ENCODE results near the gene TRERF1. TPM values are rescaled to one million over a fixed set of nuclear protein-coding genes. Genes with fewer than 3 reads are reported as not detected.

The TRERF1 gene
- total RNA-seq, 1 donor from 2014 or later, result 37.3 TPM

- Mint-ChIP-seq H3K9me3 (peaks cover 3% of the 10 kb centered on the region), H3K27me3 (no peaks in the 10 kb centered on the region), H3K36me3 (ENCODE audit: low read depth) (peaks cover 25% of the 10 kb centered on the region), H3K4me1 (peaks cover 79% of the 10 kb centered on the region), H3K4me3 (peak overlapping the region; percentile 84), H3K27ac (peak overlapping the region; percentile 100)
- intact Hi-C loops (cut with micrococcal nuclease), result loop anchor here (1.0 to 2.0 kb wide), 10 partner anchors 12 to 179 kb away; no protein-coding TSS in a partner anchor
- peak; percentile 87 for DNase-seq
These were observed 61.3 kb downstream of the TRERF1 start for GRCh38 chr6:42390228-42390934.

GRCh38 chr6:42389736-42390135, 62.0 kb downstream of the TRERF1 start:
- Mint-ChIP-seq H3K27ac (peak overlapping the region; percentile 100), H3K36me3 (ENCODE audit: low read depth) (peaks cover 24% of the 10 kb centered on the region), H3K4me1 (peaks cover 76% of the 10 kb centered on the region), H3K9me3 (peaks cover 3% of the 10 kb centered on the region), H3K27me3 (no peaks in the 10 kb centered on the region), H3K4me3 (peak overlapping the region; percentile 84)
- intact Hi-C loops (cut with micrococcal nuclease), result loop anchor here (1.0 to 2.0 kb wide), 10 partner anchors 11 to 180 kb away; no protein-coding TSS in a partner anchor
- DNase-seq, result no peak

GRCh38 chr6:42388046-42388445, 63.7 kb downstream of the TRERF1 start:
- DNase-seq, result no peak
- H3K4me3 Mint-ChIP-seq, result peak overlapping the region; percentile 66
- peaks cover 77% of the 10 kb centered on the region for H3K4me1 Mint-ChIP-seq
- peaks cover 8% of the 10 kb centered on the region for H3K9me3 Mint-ChIP-seq
- peaks cover 27% of the 10 kb centered on the region for H3K36me3 Mint-ChIP-seq (ENCODE audit: low read depth)
- peak overlapping the region; percentile 100 for H3K27ac Mint-ChIP-seq
- no peaks in the 10 kb centered on the region for H3K27me3 Mint-ChIP-seq
- intact Hi-C loops (cut with micrococcal nuclease), result no loop called here

GRCh38 chr6:42387336-42387735, 64.4 kb downstream of the TRERF1 start:
- H3K4me3 Mint-ChIP-seq, result peak overlapping the region; percentile 60
- peaks cover 8% of the 10 kb centered on the region for H3K9me3 Mint-ChIP-seq
- no peaks in the 10 kb centered on the region for H3K27me3 Mint-ChIP-seq
- peaks cover 74% of the 10 kb centered on the region for H3K4me1 Mint-ChIP-seq
- peaks cover 25% of the 10 kb centered on the region for H3K36me3 Mint-ChIP-seq (ENCODE audit: low read depth)
- intact Hi-C loops (cut with micrococcal nuclease), result no loop called here
- DNase-seq, result no peak
- peak overlapping the region; percentile 71 for H3K27ac Mint-ChIP-seq

GRCh38 chr6:42385339-42385738, 66.4 kb downstream of the TRERF1 start:
- Mint-ChIP-seq H3K9me3 (peaks cover 8% of the 10 kb centered on the region), H3K4me3 (no peak overlapping the region), H3K36me3 (ENCODE audit: low read depth) (peaks cover 19% of the 10 kb centered on the region), H3K27ac (no peak overlapping the region), H3K4me1 (peaks cover 63% of the 10 kb centered on the region), H3K27me3 (no peaks in the 10 kb centered on the region)
- intact Hi-C loops (cut with micrococcal nuclease), result no loop called here
- no peak for DNase-seq

- intact Hi-C loops (cut with micrococcal nuclease), result no loop called here
- peaks cover 24% of the 10 kb centered on the region for H3K36me3 Mint-ChIP-seq (ENCODE audit: low read depth)
- peaks cover 57% of the 10 kb centered on the region for H3K4me1 Mint-ChIP-seq
- peak overlapping the region; percentile 90 for H3K27ac Mint-ChIP-seq
- H3K27me3 Mint-ChIP-seq, result no peaks in the 10 kb centered on the region
- H3K9me3 Mint-ChIP-seq, result peaks cover 7% of the 10 kb centered on the region
- peak overlapping the region; percentile 57 for H3K4me3 Mint-ChIP-seq
- no peak for DNase-seq
These were observed 68.1 kb downstream of the TRERF1 start for GRCh38 chr6:42383421-42384205.

GRCh38 chr6:42381850-42382249, 69.9 kb downstream of the TRERF1 start:
- intact Hi-C loops (cut with micrococcal nuclease), result no loop called here

GRCh38 chr6:42380228-42380979, 71.3 kb downstream of the TRERF1 start:
- intact Hi-C loops (cut with micrococcal nuclease), result no loop called here
- Mint-ChIP-seq H3K4me1 (peaks cover 58% of the 10 kb centered on the region), H3K27ac (peak overlapping the region; percentile 49), H3K27me3 (no peaks in the 10 kb centered on the region), H3K36me3 (ENCODE audit: low read depth) (peaks cover 24% of the 10 kb centered on the region), H3K9me3 (peaks cover 5% of the 10 kb centered on the region), H3K4me3 (no peak overlapping the region)
- DNase-seq, result no peak

More at GRCh38 chr6:42381850-42382249, 69.9 kb downstream of the TRERF1 start:
- Mint-ChIP-seq H3K27ac (no peak overlapping the region), H3K9me3 (peaks cover 5% of the 10 kb centered on the region), H3K27me3 (no peaks in the 10 kb centered on the region), H3K4me3 (no peak overlapping the region), H3K4me1 (peaks cover 61% of the 10 kb centered on the region), H3K36me3 (ENCODE audit: low read depth) (peaks cover 23% of the 10 kb centered on the region)
- DNase-seq, result no peak

- DNase-seq, result no peak
- Mint-ChIP-seq H3K27ac (peak overlapping the region; percentile 82), H3K36me3 (ENCODE audit: low read depth) (peaks cover 24% of the 10 kb centered on the region), H3K4me3 (peak overlapping the region; percentile 64), H3K27me3 (no peaks in the 10 kb centered on the region), H3K9me3 (peaks cover 3% of the 10 kb centered on the region), H3K4me1 (peaks cover 52% of the 10 kb centered on the region)
- intact Hi-C loops (cut with micrococcal nuclease), result loop anchor here (1.0 kb wide), 2 partner anchors 10 to 12 kb away; no protein-coding TSS in a partner anchor
These were observed 73.2 kb downstream of the TRERF1 start for GRCh38 chr6:42378536-42378935.

- peak; percentile 84 for DNase-seq
- Mint-ChIP-seq H3K27me3 (no peaks in the 10 kb centered on the region), H3K27ac (peak overlapping the region; percentile 82), H3K4me3 (peak overlapping the region; percentile 64), H3K9me3 (no peaks in the 10 kb centered on the region), H3K4me1 (peaks cover 48% of the 10 kb centered on the region), H3K36me3 (ENCODE audit: low read depth) (peaks cover 21% of the 10 kb centered on the region)
- intact Hi-C loops (cut with micrococcal nuclease), result loop anchor here (1.0 kb wide), 2 partner anchors 10 to 12 kb away; no protein-coding TSS in a partner anchor
These were observed 73.6 kb downstream of the TRERF1 start for GRCh38 chr6:42378125-42378524.

- intact Hi-C loops (cut with micrococcal nuclease), result no loop called here
These were observed 76.6 kb downstream of the TRERF1 start for GRCh38 chr6:42375007-42375635.

GRCh38 chr6:42374018-42374669, 77.6 kb downstream of the TRERF1 start:
- no peak for DNase-seq
- Mint-ChIP-seq H3K4me1 (peaks cover 52% of the 10 kb centered on the region), H3K9me3 (no peaks in the 10 kb centered on the region), H3K27ac (peak overlapping the region; percentile 81), H3K27me3 (no peaks in the 10 kb centered on the region), H3K36me3 (ENCODE audit: low read depth) (peaks cover 23% of the 10 kb centered on the region), H3K4me3 (peak overlapping the region; percentile 52)
- intact Hi-C loops (cut with micrococcal nuclease), result no loop called here

More at GRCh38 chr6:42375007-42375635, 76.6 kb downstream of the TRERF1 start:
- no peaks in the 10 kb centered on the region for H3K9me3 Mint-ChIP-seq
- H3K4me3 Mint-ChIP-seq, result no peak overlapping the region
- H3K27ac Mint-ChIP-seq, result peak overlapping the region; percentile 29
- DNase-seq, result no peak
- H3K4me1 Mint-ChIP-seq, result peaks cover 51% of the 10 kb centered on the region
- no peaks in the 10 kb centered on the region for H3K27me3 Mint-ChIP-seq
- peaks cover 28% of the 10 kb centered on the region for H3K36me3 Mint-ChIP-seq (ENCODE audit: low read depth)

- no peaks in the 10 kb centered on the region for H3K27me3 Mint-ChIP-seq
- DNase-seq, result no peak
- H3K27ac Mint-ChIP-seq, result peak overlapping the region; percentile 7
- no peaks in the 10 kb centered on the region for H3K9me3 Mint-ChIP-seq
- peaks cover 21% of the 10 kb centered on the region for H3K36me3 Mint-ChIP-seq (ENCODE audit: low read depth)
- H3K4me1 Mint-ChIP-seq, result peaks cover 55% of the 10 kb centered on the region
- intact Hi-C loops (cut with micrococcal nuclease), result no loop called here
- H3K4me3 Mint-ChIP-seq, result no peak overlapping the region
These were observed 79.0 kb downstream of the TRERF1 start for GRCh38 chr6:42372699-42373098.

All from activated CD4-positive, alpha-beta T cell treated with anti-CD3 and anti-CD28 coated beads, Interleukin-2, amount 10 ng/mL, durations not matched to agents 24 days and 14 days (primary cell).